ENCODE data around the gene HELZ. TPM values are rescaled to one million over a fixed set of nuclear protein-coding genes. Genes with fewer than 3 reads are reported as not detected.

HELZ gene
- polyA plus RNA-seq, 1 of the 3 experiments (the other 2 are of a cell fraction) = 4.3 TPM

- no peak for TF ChIP-seq CTCF (IDR thresholded peaks at IDR 0.05)
- TF ChIP-seq SIN3A (IDR thresholded peaks at IDR 0.05; ENCODE audit: borderline replicate concordance, low read depth, low read length) = no peak
These were observed 11.2 kb upstream of the HELZ start (continued) for GRCh38 chr17:67256075-67256732.

- 57% methylated on average over 2 of the region's 2 CpGs for WGBS (ENCODE audit: low lambda C conversion rate)
- H3K9ac ChIP-seq = no peak overlapping the region
- ChIA-PET POLR2A (no interaction called here), CTCF (no interaction called here)
- H3K36me3 ChIP-seq (replicated peaks in 1 of 2; ENCODE audit: control insufficient read depth in 1 of 2, insufficient read depth in 2 of 2, low read length in 1 of 2) = no peaks in the 10 kb centered on the region
- no peaks in the 10 kb centered on the region; a peak in 1 of 4 replicates for H3K4me1 ChIP-seq (ENCODE audit: control insufficient read depth in 1 of 2, insufficient read depth in 2 of 2, low read depth in 1 of 2, low read length in 1 of 2)
- peaks cover 5% of the 10 kb centered on the region; the same call in 1 of the 2 replicates for H3K9me3 ChIP-seq
- H3K27me3 ChIP-seq (ENCODE audit: insufficient read depth) = no peaks in the 10 kb centered on the region
- no peak overlapping the region for H2AFZ ChIP-seq (ENCODE audit: low read depth)
- TF ChIP-seq USF2 (IDR thresholded peaks at IDR 0.05; ENCODE audit: borderline replicate concordance, low read depth, low read length) (no peak), PBX3 (IDR thresholded peaks at IDR 0.05) (no peak), EZH2phosphoT487 (IDR thresholded peaks at IDR 0.05; ENCODE audit: borderline replicate concordance, low read depth) (no peak), CHD2 (IDR thresholded peaks at IDR 0.05; ENCODE audit: low read length, partially characterized antibody) (no peak), GABPA (IDR thresholded peaks at IDR 0.05; ENCODE audit: low read depth) (no peak), IRF3 (IDR thresholded peaks at IDR 0.05; ENCODE audit: low read depth, low read length) (no peak), RXRA (IDR thresholded peaks at IDR 0.05; ENCODE audit: borderline replicate concordance, low read depth) (no peak), RCOR1 (IDR thresholded peaks at IDR 0.05; ENCODE audit: low read length) (no peak), FOXJ3 (CRISPR knock-in tag; IDR thresholded peaks at IDR 0.05) (no peak), FOXM1 (IDR thresholded peaks at IDR 0.05; ENCODE audit: low read depth) (no peak), TEAD4 (IDR thresholded peaks at IDR 0.05; ENCODE audit: borderline replicate concordance, insufficient read depth) (no peak), USF1 (IDR thresholded peaks at IDR 0.05; ENCODE audit: borderline replicate concordance, low read depth) (no peak), FOSL2 (IDR thresholded peaks at IDR 0.05; ENCODE audit: borderline replicate concordance, low read depth) (no peak), YY1 (IDR thresholded peaks at IDR 0.05; ENCODE audit: low read depth) (no peak), NRF1 (IDR thresholded peaks at IDR 0.05; ENCODE audit: low read depth, low read length) (no peak), REST (IDR thresholded peaks at IDR 0.05; ENCODE audit: low read depth, low read length) (no peak), RFX5 (IDR thresholded peaks at IDR 0.05; ENCODE audit: low read length) (no peak)
- H4K20me1 ChIP-seq (ENCODE audit: insufficient read depth) = no peaks in the 10 kb centered on the region
- no peak overlapping the region for H3K4me3 ChIP-seq (ENCODE audit: low read depth in 2 of 2, low read length in 1 of 2)
- DNase-seq = no peak
- H3K9me2 ChIP-seq = no peaks in the 10 kb centered on the region
- no peaks in the 10 kb centered on the region for H3K79me2 ChIP-seq (ENCODE audit: insufficient read depth)
- H3K27ac ChIP-seq (ENCODE audit: low read depth in 2 of 2, low read length in 1 of 2) = no peak overlapping the region
- no peak overlapping the region for H3K4me2 ChIP-seq
- peaks cover 8% of the 10 kb centered on the region for H3F3A ChIP-seq (replicated peaks; ENCODE audit: insufficient read depth)
These were observed 8.4 kb upstream of the HELZ start for GRCh38 chr17:67253384-67253783.
